ENCODE data around the gene CDC16. TPM values are rescaled to one million over a fixed set of nuclear protein-coding genes. Genes with fewer than 3 reads are reported as not detected.

Gene CDC16
- total RNA-seq, 2 donors from 2014 or later, result 35.7 to 47.9 TPM

- no peak for DNase-seq
- Histone ChIP-seq H3K9me3 (no peaks in the 10 kb centered on the region), H3K27me3 (no peaks in the 10 kb centered on the region), H3K9ac (ENCODE audit: low read depth in 2 of 2, low read length in 2 of 2) (no peak overlapping the region), H3K36me3 (peaks cover 27% of the 10 kb centered on the region), H3K27ac (no peak overlapping the region), H3K4me3 (no peak overlapping the region), H3K4me1 (no peaks in the 10 kb centered on the region)
- TF ChIP-seq CTCF (IDR thresholded peaks at IDR 0.05), result no peak
- intact Hi-C loops (cut with DNase I), result no loop called here
These were observed 33.9 kb downstream of the CDC16 start for GRCh38 chr13:114268344-114269280.

DNA sequence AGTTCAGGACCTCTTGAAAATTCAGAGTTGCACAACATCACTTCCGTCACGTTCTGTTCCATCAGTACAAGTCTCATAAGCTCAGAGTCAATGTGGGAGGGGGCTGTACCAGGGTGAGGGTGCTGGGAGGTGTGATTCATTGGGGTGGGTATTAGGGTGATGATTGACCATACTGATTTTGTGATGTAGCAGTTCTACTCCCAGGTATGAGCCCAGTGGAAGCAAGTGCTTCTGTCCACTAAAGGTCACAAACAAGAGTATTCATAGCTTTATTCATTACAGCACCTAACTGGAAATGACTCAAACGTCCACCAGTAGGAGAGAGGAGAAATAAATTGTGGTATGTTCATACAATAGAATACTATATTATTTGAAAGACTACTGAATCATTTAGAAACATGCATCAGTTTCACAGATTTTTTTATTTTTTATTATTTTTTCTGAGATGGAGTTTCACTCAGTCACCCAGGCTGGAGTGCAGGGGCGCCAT, 34.6 kb downstream of the CDC16 start:
- H3K36me3 ChIP-seq, result peaks cover 27% of the 10 kb centered on the region
- H3K4me1 ChIP-seq, result no peaks in the 10 kb centered on the region
- no peak for DNase-seq
- intact Hi-C loops (cut with DNase I), result no loop called here
- no peaks in the 10 kb centered on the region for H3K9me3 ChIP-seq
- H3K27me3 ChIP-seq, result no peaks in the 10 kb centered on the region
- no peak for TF ChIP-seq CTCF (IDR thresholded peaks at IDR 0.05)
- H3K27ac ChIP-seq, result no peak overlapping the region
- H3K4me3 ChIP-seq, result no peak overlapping the region
- H3K9ac ChIP-seq (ENCODE audit: low read depth in 2 of 2, low read length in 2 of 2), result no peak overlapping the region

DNA sequence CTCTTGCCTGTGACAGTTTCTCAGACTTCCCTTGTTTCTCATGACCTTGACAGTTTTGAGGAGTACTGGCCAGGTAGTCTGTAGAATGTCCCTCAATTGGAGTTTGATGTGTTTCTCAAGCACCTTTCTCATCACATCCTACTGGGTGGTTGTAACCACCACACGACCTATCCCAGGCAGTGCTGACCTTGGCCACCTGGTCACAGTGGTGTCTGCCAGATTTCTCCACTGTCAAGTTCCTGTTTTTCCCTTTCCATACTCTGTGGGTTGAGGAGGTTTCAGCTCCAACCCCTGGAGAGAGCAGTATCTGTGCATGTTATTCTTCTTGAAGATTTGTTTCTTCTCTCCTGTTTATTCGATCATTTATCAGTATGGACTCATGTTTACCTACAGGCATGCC, 38.3 kb downstream of the CDC16 start:
- no peak overlapping the region for H3K9ac ChIP-seq (ENCODE audit: low read depth in 2 of 2, low read length in 2 of 2)
- H3K27ac ChIP-seq, result no peak overlapping the region
- H3K9me3 ChIP-seq, result no peaks in the 10 kb centered on the region
- DNase-seq, result no peak
- no peak overlapping the region for H3K4me3 ChIP-seq
- H3K36me3 ChIP-seq, result peaks cover 20% of the 10 kb centered on the region
- intact Hi-C loops (cut with DNase I), result no loop called here
- H3K27me3 ChIP-seq, result no peaks in the 10 kb centered on the region
- no peak for TF ChIP-seq CTCF (IDR thresholded peaks at IDR 0.05)
- H3K4me1 ChIP-seq, result no peaks in the 10 kb centered on the region

DNA sequence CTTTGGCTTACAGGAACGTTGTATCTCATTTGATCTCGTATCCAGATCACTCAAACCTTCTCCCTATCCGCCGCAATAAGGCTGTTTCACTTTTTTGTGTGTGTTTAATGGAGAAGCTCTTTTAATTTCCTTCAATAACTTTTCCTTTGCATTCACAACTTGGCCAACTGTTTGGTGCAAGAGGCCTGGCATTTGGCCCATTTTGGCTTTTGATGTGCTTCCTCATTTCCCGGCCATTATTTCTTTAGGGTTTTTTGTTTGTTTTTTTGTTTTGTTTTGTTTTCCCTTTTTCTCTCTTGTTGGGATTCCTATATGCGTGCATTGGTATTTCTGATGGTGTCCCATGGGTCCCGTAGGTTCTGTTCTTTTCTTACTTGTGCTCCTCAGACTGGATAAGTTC, 40.6 kb downstream of the CDC16 start:
- H3K27me3 ChIP-seq, result no peaks in the 10 kb centered on the region
- intact Hi-C loops (cut with DNase I), result no loop called here
- no peak for DNase-seq
- H3K4me1 ChIP-seq, result no peaks in the 10 kb centered on the region
- H3K9ac ChIP-seq (ENCODE audit: low read depth in 2 of 2, low read length in 2 of 2), result no peak overlapping the region
- TF ChIP-seq CTCF (IDR thresholded peaks at IDR 0.05), result no peak
- H3K27ac ChIP-seq, result no peak overlapping the region
- H3K4me3 ChIP-seq, result no peak overlapping the region
- no peaks in the 10 kb centered on the region for H3K9me3 ChIP-seq
- peaks cover 8% of the 10 kb centered on the region for H3K36me3 ChIP-seq

DNA sequence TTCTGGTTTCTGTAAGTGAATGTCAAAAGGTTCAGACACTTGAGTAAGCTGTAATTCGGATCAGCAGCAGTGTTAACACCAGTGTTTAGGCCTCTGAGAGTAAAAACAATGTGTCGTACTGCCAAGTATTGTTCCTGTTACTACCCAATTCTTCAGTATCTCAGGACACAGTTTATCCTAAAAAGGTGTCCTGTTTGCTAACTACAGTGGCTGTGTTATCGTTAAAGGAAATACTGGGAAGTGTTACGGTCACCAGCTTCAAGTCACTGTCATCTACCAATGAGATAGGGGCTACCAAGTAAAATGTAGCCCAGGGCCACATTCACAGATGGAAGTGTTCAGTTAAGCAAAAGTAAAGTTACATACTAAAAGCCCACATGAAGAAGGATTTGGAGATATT, 44.4 kb downstream of the CDC16 start:
- Histone ChIP-seq H3K27ac (no peak overlapping the region), H3K36me3 (no peaks in the 10 kb centered on the region), H3K9ac (ENCODE audit: low read depth in 2 of 2, low read length in 2 of 2) (no peak overlapping the region), H3K27me3 (no peaks in the 10 kb centered on the region), H3K4me1 (peaks cover 6% of the 10 kb centered on the region), H3K4me3 (no peak overlapping the region), H3K9me3 (no peaks in the 10 kb centered on the region)
- no peak for DNase-seq
- intact Hi-C loops (cut with DNase I), result loop anchor here (1.0 kb wide), 1 partner anchor 35 kb away; the partner anchor contains the start of gene CHAMP1
- no peak for TF ChIP-seq CTCF (IDR thresholded peaks at IDR 0.05)
